Body of pancreas (tissue), 4 donors: ENCODE data around the gene IQSEC1. TPM values are rescaled to one million over a fixed set of nuclear protein-coding genes. Genes with fewer than 3 reads are reported as not detected.

Source experiments
- ATAC-seq: fragments of 150-250 bp; one replicate; pipeline ENCODE4 v1.9.1; 2016
- DNase-seq, 4 donors: peaks; one replicate each; pipeline ENCODE4 v3.0.0-alpha.2; 2019
- H3K27ac ChIP-seq, 4 donors: fragments of 200-600 bp; sonication (generic); 1 replicate in 3 of 4; 2 replicates in 1 of 4; pipeline versions ENCODE4 v1.5.1 to v1.6.1; 2016 to 2019; ENCODE audit warnings: mild to moderate bottlenecking in 1 of 4, mixed read lengths in 1 of 4, moderate library complexity in 1 of 4
- H3K27me3 ChIP-seq, 2 donors: fragments of 200-600 bp; sonication (generic); one replicate each; pipeline ENCODE4 v1.6.0; 2016; ENCODE audit warnings: mild to moderate bottlenecking in 1 of 2
- H3K36me3 ChIP-seq, 2 donors: fragments of 200-600 bp; sonication (generic); replicated peaks in 1 of 2; 2 replicates each; pipeline ENCODE4 v1.5.1; 2016; ENCODE audit warnings: low read depth in 2 of 2; ENCODE audit not compliant: insufficient read depth in 1 of 2
- H3K4me1 ChIP-seq: fragments of 200-600 bp; sonication (generic); one replicate; pipeline ENCODE4 v1.6.0; 2016
- H3K4me3 ChIP-seq, 2 donors: fragments of 200-600 bp; sonication (generic); 1 replicate in 1 of 2; 2 replicates in 1 of 2; pipeline ENCODE4 v1.5.1; 2016 to 2019
- H3K9me3 ChIP-seq, 3 donors: fragments of 200-600 bp; sonication (generic); 1 replicate in 2 of 3; 2 replicates in 1 of 3; pipeline ENCODE4 v1.5.1; 2016
- POLR2A ChIP-seq, 3 donors: fragments of 450-650 bp; IDR thresholded peaks; one replicate each; pipeline ENCODE4 v1.6.1; 2016; ENCODE audit warnings: antibody characterized with exemption in 3 of 3, mild to moderate bottlenecking in 2 of 3
- WGBS, 2 donors: methylation state at CpG; one replicate each; pipeline ENCODE4 v1.1.5; 2017; 5-methylcytosine and 5-hydroxymethylcytosine counted together
- intact Hi-C: fragments of 100-400 bp; cut with DNase I; formaldehyde crosslinking; loops from one replicate; pipeline ENCODE4 v1.15.1; 2023
- total RNA-seq, 2 donors: library from RNA; depleted of rRNA; stranded (reverse); fragments of >200 nt; gene quantifications; one replicate each; pipeline ENCODE4 v1.1.0, GENCODE V29; 2016
- TF ChIP-seq, protein P1 (sequence below), 7 experiments: fragments of 450-650 bp in 4 of 7; fragments of 200-600 bp in 3 of 7; sonication (generic) in 3 of 7; IDR thresholded peaks; one replicate each; pipeline ENCODE4 v1.5.1; 2016 to 2019; ENCODE audit warnings: antibody characterized with exemption in 7 of 7

IQSEC1 gene
- total RNA-seq, 2 donors from 2014 or later, result 29.6 to 42.2 TPM

DNA sequence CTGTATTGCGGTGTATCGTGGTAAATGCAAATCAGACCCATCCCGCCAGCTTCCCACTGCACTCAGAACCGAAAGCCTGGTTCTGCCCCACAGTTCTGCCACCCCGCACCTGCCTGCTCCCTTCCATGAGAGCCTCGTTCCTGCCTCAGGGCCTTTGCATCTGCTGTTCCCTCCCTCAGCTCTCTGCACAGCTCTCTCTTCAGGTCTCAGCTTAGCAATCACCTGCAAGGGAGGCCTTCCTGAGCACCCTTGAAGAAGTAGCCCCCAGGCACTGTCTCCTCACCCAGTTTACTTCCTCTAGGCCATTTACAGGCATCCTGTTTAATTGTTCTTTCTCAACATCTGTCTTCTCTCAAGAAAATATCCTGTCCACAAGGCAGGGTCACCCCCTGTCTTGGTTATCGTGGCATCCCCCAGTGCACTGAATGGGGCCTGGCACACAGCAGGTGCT, 13.3 kb upstream of the IQSEC1 start:
- intact Hi-C loops, result no loop called here
- H3K27me3 ChIP-seq, result no peaks in the 10 kb centered on the region
- DNase-seq (no peak), ATAC-seq (no peak)
- 78 to 86% methylated on average over 5 to 7 of the region's 7 CpGs for WGBS, 2 donors
- H3K27ac ChIP-seq, result no peak overlapping the region
- TF ChIP-seq, protein P1, sequence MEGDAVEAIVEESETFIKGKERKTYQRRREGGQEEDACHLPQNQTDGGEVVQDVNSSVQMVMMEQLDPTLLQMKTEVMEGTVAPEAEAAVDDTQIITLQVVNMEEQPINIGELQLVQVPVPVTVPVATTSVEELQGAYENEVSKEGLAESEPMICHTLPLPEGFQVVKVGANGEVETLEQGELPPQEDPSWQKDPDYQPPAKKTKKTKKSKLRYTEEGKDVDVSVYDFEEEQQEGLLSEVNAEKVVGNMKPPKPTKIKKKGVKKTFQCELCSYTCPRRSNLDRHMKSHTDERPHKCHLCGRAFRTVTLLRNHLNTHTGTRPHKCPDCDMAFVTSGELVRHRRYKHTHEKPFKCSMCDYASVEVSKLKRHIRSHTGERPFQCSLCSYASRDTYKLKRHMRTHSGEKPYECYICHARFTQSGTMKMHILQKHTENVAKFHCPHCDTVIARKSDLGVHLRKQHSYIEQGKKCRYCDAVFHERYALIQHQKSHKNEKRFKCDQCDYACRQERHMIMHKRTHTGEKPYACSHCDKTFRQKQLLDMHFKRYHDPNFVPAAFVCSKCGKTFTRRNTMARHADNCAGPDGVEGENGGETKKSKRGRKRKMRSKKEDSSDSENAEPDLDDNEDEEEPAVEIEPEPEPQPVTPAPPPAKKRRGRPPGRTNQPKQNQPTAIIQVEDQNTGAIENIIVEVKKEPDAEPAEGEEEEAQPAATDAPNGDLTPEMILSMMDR (IDR thresholded peaks at IDR 0.05), result no peak
- no peak for TF ChIP-seq POLR2A (IDR thresholded peaks at IDR 0.05)
- no peaks in the 10 kb centered on the region for H3K4me1 ChIP-seq
- H3K9me3 ChIP-seq, result no peaks in the 10 kb centered on the region
- H3K36me3 ChIP-seq, result no peaks in the 10 kb centered on the region
- H3K4me3 ChIP-seq, result no peak overlapping the region

DNA sequence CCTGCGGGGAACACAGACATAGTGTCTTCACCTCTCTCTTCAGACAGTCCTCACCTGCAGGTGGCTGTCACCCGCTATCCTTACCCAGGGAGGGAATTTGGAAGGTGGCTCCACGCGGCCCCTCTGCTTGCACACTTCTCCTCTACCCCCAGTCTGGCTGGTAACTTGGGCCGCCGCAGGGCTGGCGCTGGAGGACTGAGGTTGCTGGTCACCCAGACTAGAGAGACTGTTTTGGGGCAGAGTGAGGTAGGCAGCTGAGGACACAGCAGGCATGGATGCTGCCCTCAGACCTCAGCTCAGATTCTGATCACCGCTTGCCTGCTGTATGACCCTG, 12.6 kb upstream of the IQSEC1 start:
- Histone ChIP-seq H3K4me3 (no peak overlapping the region), H3K36me3 (no peaks in the 10 kb centered on the region), H3K4me1 (no peaks in the 10 kb centered on the region), H3K27ac (no peak overlapping the region), H3K27me3 (no peaks in the 10 kb centered on the region), H3K9me3 (no peaks in the 10 kb centered on the region)
- no peak for ATAC-seq
- DNase-seq, result no peak
- 91 to 92% methylated on average over 6 to 8 of the region's 8 CpGs for WGBS, 2 donors
- TF ChIP-seq POLR2A (IDR thresholded peaks at IDR 0.05), result no peak
- TF ChIP-seq, protein P1 (IDR thresholded peaks at IDR 0.05), result no peak
- intact Hi-C loops, result no loop called here

DNA sequence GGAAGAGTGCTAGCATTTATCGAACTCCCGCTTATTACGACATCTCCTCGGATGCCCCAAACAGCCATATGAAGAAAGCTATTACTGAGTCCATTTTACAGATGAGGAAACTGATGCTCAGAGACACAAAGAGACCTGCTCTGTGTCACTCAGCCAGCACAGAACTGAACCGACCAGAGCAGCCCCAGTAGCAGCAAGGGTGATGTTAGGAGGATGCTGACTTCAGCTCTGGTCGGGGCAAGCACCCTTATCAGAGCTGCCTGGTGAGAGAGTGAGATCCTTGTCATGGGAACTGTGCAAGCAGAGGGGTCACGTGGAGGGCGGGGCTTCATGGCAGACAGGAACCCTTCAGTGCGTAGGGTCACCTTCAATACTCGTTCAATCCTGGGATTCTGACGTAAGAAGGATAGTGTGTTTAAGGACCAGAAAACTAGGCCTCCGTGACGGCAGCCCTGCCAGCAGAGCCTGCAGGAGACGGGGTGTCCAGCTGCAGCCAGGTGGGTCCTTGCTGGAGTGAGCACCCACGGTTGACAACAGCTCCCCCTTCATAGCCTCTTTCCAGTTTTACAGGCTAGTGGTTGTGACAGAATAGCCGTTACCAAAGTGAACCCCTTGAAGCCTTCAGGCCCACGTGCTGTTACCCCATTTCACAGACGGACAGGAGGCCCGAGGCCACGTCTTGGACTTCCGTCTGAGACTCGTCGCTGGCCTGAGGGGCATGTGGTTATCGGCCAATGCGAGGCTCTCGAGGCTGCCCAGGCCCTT, 12.0 kb upstream of the IQSEC1 start:
- no peak for DNase-seq
- Histone ChIP-seq H3K4me3 (no peak overlapping the region), H3K9me3 (no peaks in the 10 kb centered on the region), H3K27me3 (no peaks in the 10 kb centered on the region), H3K27ac (no peak overlapping the region), H3K36me3 (no peaks in the 10 kb centered on the region), H3K4me1 (no peaks in the 10 kb centered on the region)
- no peak for TF ChIP-seq POLR2A (IDR thresholded peaks at IDR 0.05)
- TF ChIP-seq, protein P1 (IDR thresholded peaks at IDR 0.05), result no peak
- ATAC-seq, result no peak
- intact Hi-C loops, result no loop called here
- WGBS, 2 donors, result 85 to 87% methylated on average over 15 to 25 of the region's 26 CpGs

DNA sequence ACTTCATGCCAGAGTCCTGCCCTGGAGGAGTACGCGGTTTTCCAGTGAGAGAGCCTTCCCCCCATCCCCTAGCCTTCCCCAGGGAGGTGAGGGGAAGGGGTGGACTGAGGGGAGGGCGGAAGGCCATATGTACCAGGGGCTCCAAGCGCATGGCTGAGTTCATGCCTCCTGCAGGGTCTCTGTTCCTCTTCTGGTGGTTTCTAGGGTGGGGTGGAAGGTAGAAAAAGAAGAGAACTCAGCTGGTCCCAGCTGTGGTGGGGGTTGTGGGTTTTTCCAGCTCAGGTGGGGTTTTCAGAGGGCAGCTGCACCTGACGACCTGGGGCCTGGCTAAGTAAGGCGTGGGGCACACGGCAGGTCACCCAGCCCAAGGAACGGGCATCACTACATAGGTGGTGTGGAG, 10.7 kb upstream of the IQSEC1 start:
- no peak for ATAC-seq
- H3K27me3 ChIP-seq, result no peaks in the 10 kb centered on the region
- H3K4me3 ChIP-seq, result no peak overlapping the region
- intact Hi-C loops, result no loop called here
- no peak for TF ChIP-seq POLR2A (IDR thresholded peaks at IDR 0.05)
- no peaks in the 10 kb centered on the region for H3K36me3 ChIP-seq
- DNase-seq, result no peak
- no peak overlapping the region for H3K27ac ChIP-seq
- H3K9me3 ChIP-seq, result no peaks in the 10 kb centered on the region
- 80 to 97% methylated on average over 3 to 8 of the region's 8 CpGs for WGBS, 2 donors
- peaks cover 2% of the 10 kb centered on the region for H3K4me1 ChIP-seq

DNA sequence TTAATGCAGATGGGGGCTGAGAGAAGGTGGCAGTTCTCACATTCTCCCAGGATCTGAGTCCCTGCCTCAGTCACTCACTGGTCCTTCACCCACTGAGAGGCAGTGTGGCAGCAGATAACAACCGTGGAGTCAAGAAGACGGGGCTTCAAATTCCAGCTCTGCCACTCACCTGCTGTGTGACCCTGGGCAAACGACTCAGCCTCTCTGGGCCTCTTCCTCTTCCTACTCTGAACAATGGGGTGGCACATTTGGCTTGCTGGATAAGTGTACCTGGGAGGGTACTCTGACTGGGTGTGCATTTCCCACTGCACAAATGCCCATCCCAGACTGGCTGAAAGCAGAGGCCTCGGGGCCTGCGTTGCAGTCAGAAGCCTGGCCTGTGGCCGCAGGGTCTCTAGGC, 10.0 kb upstream of the IQSEC1 start:
- H3K36me3 ChIP-seq, result no peaks in the 10 kb centered on the region
- intact Hi-C loops, result no loop called here
- no peak overlapping the region for H3K4me3 ChIP-seq
- no peaks in the 10 kb centered on the region for H3K9me3 ChIP-seq
- no peak overlapping the region for H3K27ac ChIP-seq
- ATAC-seq (no peak), DNase-seq (no peak)
- H3K4me1 ChIP-seq, result peaks cover 9% of the 10 kb centered on the region
- WGBS, 2 donors, result 88 to 93% methylated on average over 3 to 6 of the region's 6 CpGs
- TF ChIP-seq POLR2A (IDR thresholded peaks at IDR 0.05), result no peak
- TF ChIP-seq, protein P1 (IDR thresholded peaks at IDR 0.05), result no peak
- H3K27me3 ChIP-seq, result no peaks in the 10 kb centered on the region
